Calu3 (cell line): ENCODE measurements around the gene PRDM12. TPM values are rescaled to one million over a fixed set of nuclear protein-coding genes. Genes with fewer than 3 reads are reported as not detected.

ENCODE experiments used
- BruUV-seq: library from RNA; stranded (reverse); fragments of 400-500 nt; replicated peaks from 2 replicates; lab custom pipeline; 2021; lab: Mats Ljungman, UMichigan
- CTCF ChIA-PET: fragments of 300-600 bp; sonication (Branson Sonifier 250); formaldehyde crosslinking; loops from one replicate; lab custom pipeline; 2022; ENCODE audit warnings: antibody characterized with exemption; lab: Charles Lee
- DNase-seq: peaks from one replicate; pipeline ENCODE4 v3.0.0; 2022
- H3K27ac Mint-ChIP-seq: one replicate; pipeline ENCODE4 v1.8.0; 2022; ENCODE audit warnings: mixed read lengths; ENCODE audit not compliant: unreplicated experiment
- H3K27me3 Mint-ChIP-seq: one replicate; pipeline ENCODE4 v1.8.0; 2022; ENCODE audit warnings: mixed read lengths; ENCODE audit not compliant: unreplicated experiment
- H3K36me3 Mint-ChIP-seq: one replicate; pipeline ENCODE4 v1.8.0; 2022; ENCODE audit warnings: mild to moderate bottlenecking, moderate library complexity, mixed read lengths; ENCODE audit not compliant: insufficient read depth, unreplicated experiment
- H3K4me1 Mint-ChIP-seq: one replicate; pipeline ENCODE4 v1.8.0; 2022; ENCODE audit warnings: mild to moderate bottlenecking, low read depth, mixed read lengths; ENCODE audit not compliant: unreplicated experiment
- H3K4me3 Mint-ChIP-seq: one replicate; pipeline ENCODE4 v1.8.0; 2022; ENCODE audit warnings: mild to moderate bottlenecking, low read depth, moderate library complexity, mixed read lengths; ENCODE audit not compliant: unreplicated experiment
- H3K9me3 Mint-ChIP-seq: one replicate; pipeline ENCODE4 v1.8.0; 2022; ENCODE audit warnings: low read depth, mixed read lengths; ENCODE audit not compliant: unreplicated experiment
- CTCF ChIP-seq: fragments of 200-600 bp; IDR thresholded peaks from one replicate; pipeline ENCODE4 v1.8.0; 2022; ENCODE audit warnings: antibody characterized with exemption; ENCODE audit not compliant: unreplicated experiment
- intact Hi-C: fragments of 100-400 bp; cut with micrococcal nuclease; formaldehyde crosslinking; loops from one replicate; pipeline ENCODE4 v1.10.0; 2022; ENCODE audit not compliant: unreplicated experiment
- total RNA-seq: library from RNA; stranded (reverse); gene quantifications from 2 replicates; pipeline ENCODE4 v1.2.3, GENCODE V29; 2022

PRDM12 gene
- total RNA-seq, 1 experiment from 2014 or later = not detected

- Mint-ChIP-seq H3K9me3 (no peaks in the 10 kb centered on the region), H3K4me1 (no peaks in the 10 kb centered on the region), H3K27ac (no peak overlapping the region), H3K36me3 (no peaks in the 10 kb centered on the region), H3K4me3 (no peak overlapping the region), H3K27me3 (peaks cover 68% of the 10 kb centered on the region)
- DNase-seq = no peak
- BruUV-seq = no TSS peak
- CTCF ChIA-PET = no interaction called here
- no peak for TF ChIP-seq CTCF
- intact Hi-C loops = no loop called here
Measured at GRCh38 chr9:130665029-130665430, 636 bp downstream of the PRDM12 start.

- CTCF ChIA-PET = no interaction called here
- Mint-ChIP-seq H3K4me3 (no peak overlapping the region), H3K27me3 (peaks cover 71% of the 10 kb centered on the region), H3K4me1 (no peaks in the 10 kb centered on the region), H3K9me3 (no peaks in the 10 kb centered on the region), H3K36me3 (no peaks in the 10 kb centered on the region), H3K27ac (no peak overlapping the region)
- DNase-seq = no peak
- intact Hi-C loops = no loop called here
- TF ChIP-seq CTCF = no peak
- BruUV-seq = no TSS peak
Measured at GRCh38 chr9:130665431-130666392, 1.3 kb downstream of the PRDM12 start.

GRCh38 chr9:130666393-130667119, 2.2 kb downstream of the PRDM12 start:
- H3K27me3 Mint-ChIP-seq = peaks cover 76% of the 10 kb centered on the region
- no TSS peak for BruUV-seq
- intact Hi-C loops = no loop called here
- no peaks in the 10 kb centered on the region for H3K9me3 Mint-ChIP-seq
- DNase-seq = no peak
- H3K4me3 Mint-ChIP-seq = no peak overlapping the region
- CTCF ChIA-PET = no interaction called here
- no peaks in the 10 kb centered on the region for H3K36me3 Mint-ChIP-seq
- TF ChIP-seq CTCF = no peak
- no peak overlapping the region for H3K27ac Mint-ChIP-seq
- no peaks in the 10 kb centered on the region for H3K4me1 Mint-ChIP-seq

GRCh38 chr9:130667120-130667435, 2.7 kb downstream of the PRDM12 start:
- no peak for DNase-seq
- BruUV-seq = no TSS peak
- intact Hi-C loops = no loop called here
- CTCF ChIA-PET = no interaction called here
- no peak overlapping the region for H3K27ac Mint-ChIP-seq
- H3K4me1 Mint-ChIP-seq = no peaks in the 10 kb centered on the region
- no peaks in the 10 kb centered on the region for H3K36me3 Mint-ChIP-seq
- H3K9me3 Mint-ChIP-seq = no peaks in the 10 kb centered on the region
- H3K4me3 Mint-ChIP-seq = no peak overlapping the region
- peaks cover 73% of the 10 kb centered on the region for H3K27me3 Mint-ChIP-seq
- TF ChIP-seq CTCF = no peak
